GM23248 (cell line): ENCODE measurements around the gene TIGD1. TPM values are rescaled to one million over a fixed set of nuclear protein-coding genes. Genes with fewer than 3 reads are reported as not detected.
A peak's percentile ranks its signal among the peaks of the same experiment; 100 is the strongest.

Experiments used
- DNase-seq: peaks from one replicate; pipeline ENCODE4 v3.0.0-alpha.2; 2015
- H2AFZ ChIP-seq: fragments of 200-600 bp; sonication (generic); 2 replicates; pipeline ENCODE4 v1.6.1; 2016; ENCODE audit warnings: antibody characterized with exemption
- H3F3A ChIP-seq: fragments of 200-600 bp; sonication (generic); 2 replicates; pipeline ENCODE4 v1.6.1; 2016; ENCODE audit warnings: mild to moderate bottlenecking, antibody characterized with exemption, mixed run types; ENCODE audit not compliant: insufficient read depth
- H3K27ac ChIP-seq: fragments of 200-600 bp; sonication (generic); 2 replicates; pipeline ENCODE4 v1.5.1; 2016; ENCODE audit warnings: mild to moderate bottlenecking
- H3K27me3 ChIP-seq: fragments of 200-600 bp; sonication (generic); replicated peaks from 2 replicates; pipeline ENCODE4 v1.6.1; 2016; ENCODE audit warnings: mild to moderate bottlenecking; ENCODE audit not compliant: insufficient read depth
- H3K36me3 ChIP-seq: fragments of 200-600 bp; sonication (generic); 2 replicates; pipeline ENCODE4 v1.6.1; 2016; ENCODE audit warnings: low read depth, mild to moderate bottlenecking
- H3K4me1 ChIP-seq: fragments of 200-600 bp; sonication (generic); 2 replicates; pipeline ENCODE4 v1.6.1; 2016; ENCODE audit warnings: mild to moderate bottlenecking; ENCODE audit not compliant: insufficient read depth
- H3K4me2 ChIP-seq: fragments of 200-600 bp; sonication (generic); one replicate; pipeline ENCODE4 v1.6.1; 2016; ENCODE audit warnings: mild to moderate bottlenecking; ENCODE audit not compliant: unreplicated experiment
- H3K4me3 ChIP-seq: fragments of 200-600 bp; sonication (generic); 2 replicates; pipeline ENCODE4 v1.5.1; 2016; ENCODE audit warnings: mild to moderate bottlenecking
- H3K79me2 ChIP-seq: fragments of 200-600 bp; sonication (generic); 2 replicates; pipeline ENCODE4 v1.6.1; 2016; ENCODE audit warnings: mild to moderate bottlenecking; ENCODE audit not compliant: insufficient read depth
- H3K9ac ChIP-seq: fragments of 200-600 bp; sonication (generic); 2 replicates; pipeline ENCODE4 v1.6.1; 2016; ENCODE audit warnings: mild to moderate bottlenecking
- H3K9me2 ChIP-seq: fragments of 200-600 bp; sonication (generic); 2 replicates; pipeline ENCODE4 v1.6.1; 2016; ENCODE audit warnings: mixed run types, mild to moderate bottlenecking, moderate library complexity; ENCODE audit not compliant: insufficient read depth
- H3K9me3 ChIP-seq: fragments of 200-600 bp; sonication (generic); one replicate; pipeline ENCODE4 v1.6.1; 2017; ENCODE audit warnings: low read depth
- H4K20me1 ChIP-seq: fragments of 200-600 bp; sonication (generic); 2 replicates; pipeline ENCODE4 v1.6.0; 2016; ENCODE audit not compliant: insufficient read depth
- EZH2 ChIP-seq: fragments of 200-600 bp; sonication (generic); IDR thresholded peaks from 2 replicates; pipeline ENCODE4 v1.6.1; 2018; ENCODE audit warnings: antibody characterized with exemption, mild to moderate bottlenecking; ENCODE audit not compliant: insufficient read depth, poor library complexity, severe bottlenecking
- EZH2phosphoT487 ChIP-seq: fragments of 200-600 bp; sonication (generic); IDR thresholded peaks from 2 replicates; pipeline ENCODE4 v1.6.1; 2018; ENCODE audit warnings: antibody characterized with exemption, moderate library complexity, mild to moderate bottlenecking, low read depth; ENCODE audit not compliant: insufficient read depth
- WGBS, 2 experiments: methylation state at CpG; one replicate each; pipeline ENCODE4 v1.1.6; 2015 to 2017; ENCODE audit warnings: low lambda C conversion rate in 2 of 2, low coverage in 1 of 2; ENCODE audit errors: missing lambda C conversion rate in 2 of 2; 5-methylcytosine and 5-hydroxymethylcytosine counted together
- in situ Hi-C: fragments of 300-500 bp; cut with MboI; formaldehyde crosslinking; loops from 2 replicates; pipeline ENCODE4 v1.15.0; 2020
- polyA plus RNA-seq: library from polyadenylated mRNA; unstranded; fragments of >200 nt; fragmentation: Nextera tagmentation; extraction: Ambion mirVana; gene quantifications from 2 replicates; pipeline ENCODE4 v1.2.1, GENCODE V29; 2016
- total RNA-seq: library from RNA; depleted of rRNA; stranded (reverse); fragments of >200 nt; shearing (Covaris generic); gene quantifications from 2 replicates; pipeline ENCODE4 v1.2.3, GENCODE V29; 2014

Gene TIGD1
- total and polyA plus RNA-seq, 2 experiments from 2014 or later = 3.6 to 4.3 TPM

DNA sequence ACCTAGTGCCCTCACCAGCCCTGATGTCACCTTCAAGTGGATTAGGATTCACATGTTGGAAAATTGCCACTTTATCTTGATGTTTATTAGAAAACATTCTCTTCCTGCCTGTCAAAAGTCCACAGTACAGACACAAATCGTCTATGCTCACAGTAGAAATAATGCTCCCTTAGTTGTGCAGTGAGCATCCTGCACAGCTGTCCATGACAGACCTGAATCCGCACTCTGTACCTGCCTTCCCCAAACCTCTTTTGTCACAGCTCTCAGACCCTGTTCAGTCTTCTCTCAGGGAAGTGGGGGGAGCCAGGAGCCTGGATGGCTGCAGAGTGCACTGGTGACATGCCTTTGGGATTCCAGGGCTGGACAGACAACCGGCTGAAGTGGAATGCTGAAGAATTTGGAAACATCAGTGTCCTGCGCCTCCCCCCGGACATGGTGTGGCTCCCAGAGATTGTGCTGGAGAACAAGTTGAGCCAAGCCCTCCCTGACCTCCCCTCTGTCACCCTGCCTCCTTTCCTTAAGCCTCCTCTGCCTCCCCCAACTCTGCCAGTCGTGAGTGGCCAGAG lies 22.4 kb downstream of the TIGD1 start:
- H3K9me2 ChIP-seq = no peaks in the 10 kb centered on the region
- H3K4me2 ChIP-seq = no peak overlapping the region
- H3K4me1 ChIP-seq = no peaks in the 10 kb centered on the region
- WGBS, 2 experiments = 70 to 74% methylated on average over 6 of the region's 6 CpGs
- H3K36me3 ChIP-seq = no peaks in the 10 kb centered on the region
- H3K4me3 ChIP-seq = no peak overlapping the region
- no peaks in the 10 kb centered on the region for H3K79me2 ChIP-seq
- no peaks in the 10 kb centered on the region for H4K20me1 ChIP-seq
- peaks cover 20% of the 10 kb centered on the region for H3K27me3 ChIP-seq
- in situ Hi-C loops = loop anchor here (25.0 kb wide), 1 partner anchor 616 kb away; no protein-coding TSS in a partner anchor
- DNase-seq = no peak
- H3F3A ChIP-seq = no peaks in the 10 kb centered on the region
- no peaks in the 10 kb centered on the region for H3K9me3 ChIP-seq
- TF ChIP-seq EZH2 (no peak), EZH2phosphoT487 (no peak)
- H2AFZ ChIP-seq = no peak overlapping the region
- no peak overlapping the region for H3K27ac ChIP-seq
- no peak overlapping the region for H3K9ac ChIP-seq

DNA sequence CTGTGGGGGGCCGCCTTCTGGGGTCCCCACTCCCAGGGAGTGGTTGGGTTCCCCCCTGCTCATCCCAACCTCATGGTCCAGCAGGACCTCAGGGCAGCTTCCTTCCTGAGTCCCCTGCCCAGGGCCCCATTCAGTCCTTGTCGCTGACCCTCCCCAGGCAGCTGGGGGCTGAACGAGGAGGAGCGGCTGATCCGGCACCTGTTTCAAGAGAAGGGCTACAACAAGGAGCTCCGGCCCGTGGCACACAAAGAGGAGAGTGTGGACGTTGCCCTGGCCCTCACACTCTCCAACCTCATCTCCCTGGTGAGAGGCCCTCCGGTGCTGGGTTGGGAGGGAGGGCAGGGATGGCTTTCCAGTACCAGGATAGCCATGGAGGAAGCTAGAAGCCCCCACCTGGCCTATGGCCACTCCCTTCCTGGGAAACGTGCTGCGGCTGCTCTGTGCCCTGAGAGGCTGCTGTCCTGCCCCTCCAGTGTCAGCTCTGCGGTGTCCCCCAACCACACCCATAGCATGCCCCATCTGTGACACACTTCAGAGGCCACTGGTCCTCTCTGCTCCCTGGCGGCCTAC lies 23.9 kb downstream of the TIGD1 start:
- no peaks in the 10 kb centered on the region for H3K9me2 ChIP-seq
- 60 to 72% methylated on average over 13 of the region's 13 CpGs for WGBS, 2 experiments
- no peak overlapping the region for H3K4me3 ChIP-seq
- TF ChIP-seq EZH2 (no peak), EZH2phosphoT487 (no peak)
- in situ Hi-C loops = loop anchor here (25.0 kb wide), 1 partner anchor 614 kb away; no protein-coding TSS in a partner anchor
- H3F3A ChIP-seq = no peaks in the 10 kb centered on the region
- no peaks in the 10 kb centered on the region for H3K9me3 ChIP-seq
- H4K20me1 ChIP-seq = no peaks in the 10 kb centered on the region
- no peak overlapping the region for H3K4me2 ChIP-seq
- no peaks in the 10 kb centered on the region for H3K36me3 ChIP-seq
- DNase-seq = no peak
- no peaks in the 10 kb centered on the region for H3K79me2 ChIP-seq
- no peak overlapping the region for H3K27ac ChIP-seq
- H3K4me1 ChIP-seq = no peaks in the 10 kb centered on the region
- H3K9ac ChIP-seq = no peak overlapping the region
- no peak overlapping the region for H2AFZ ChIP-seq
- H3K27me3 ChIP-seq = peaks cover 23% of the 10 kb centered on the region

- H3K9ac ChIP-seq = no peak within 1 kb of the TSS
- no peaks in the 10 kb centered on the region for H3K4me1 ChIP-seq
- H3K36me3 ChIP-seq = no peaks in the 10 kb centered on the region
- H2AFZ ChIP-seq = no peak within 1 kb of the TSS
- H3K9me2 ChIP-seq = no peaks in the 10 kb centered on the region
- no peak within 1 kb of the TSS for H3K4me2 ChIP-seq
- peaks cover 28% of the 10 kb centered on the region for H3K27me3 ChIP-seq
- 9 to 12% methylated on average over 12 to 18 of the region's 18 CpGs for WGBS, 2 experiments
- TF ChIP-seq EZH2 = no peak
- TF ChIP-seq EZH2phosphoT487 = no peak
- no peak within 1 kb of the TSS for H3K27ac ChIP-seq
- no peaks in the 10 kb centered on the region for H3K9me3 ChIP-seq
- H4K20me1 ChIP-seq = no peaks in the 10 kb centered on the region
- no peak within 1 kb of the TSS for H3K4me3 ChIP-seq
- in situ Hi-C loops = loop anchor here (25.0 kb wide), 1 partner anchor 614 kb away; no protein-coding TSS in a partner anchor
- no peaks in the 10 kb centered on the region for H3K79me2 ChIP-seq
- peak; percentile 40 for DNase-seq
- no peaks in the 10 kb centered on the region for H3F3A ChIP-seq
Measured at GRCh38 chr2:232525791-232526371, 24.5 kb downstream of the TIGD1 start, which contains the start of gene CHRND. Gene CHRND (plus strand): TSS chr2:232526160. CDS start chr2:232526216, 56 bp downstream.

GRCh38 chr2:232525199-232525598 lies 25.2 kb downstream of the TIGD1 start:
- Histone ChIP-seq H3K79me2 (no peaks in the 10 kb centered on the region), H3K27ac (no peak overlapping the region), H4K20me1 (no peaks in the 10 kb centered on the region), H3K9me3 (no peaks in the 10 kb centered on the region), H3K9ac (no peak overlapping the region), H3K27me3 (peaks cover 34% of the 10 kb centered on the region), H3K36me3 (no peaks in the 10 kb centered on the region), H3K4me1 (no peaks in the 10 kb centered on the region), H3K9me2 (no peaks in the 10 kb centered on the region), H3K4me3 (no peak overlapping the region), H3F3A (no peaks in the 10 kb centered on the region), H3K4me2 (no peak overlapping the region), H2AFZ (no peak overlapping the region)
- TF ChIP-seq EZH2phosphoT487 (no peak), EZH2 (no peak)
- in situ Hi-C loops = loop anchor here (25.0 kb wide), 1 partner anchor 613 kb away; no protein-coding TSS in a partner anchor
- no peak for DNase-seq
- WGBS, 2 experiments = 73 to 80% methylated on average over 8 to 10 of the region's 14 CpGs
